Panc1 (cell line): ENCODE data around the gene KCNQ1. TPM values are rescaled to one million over a fixed set of nuclear protein-coding genes. Genes with fewer than 3 reads are reported as not detected.

Experiments
- ATAC-seq: fragments of 200-7000 bp; cut with Tn5 transposase; 2 replicates; pipeline ENCODE4 v1.9.1; 2020; ENCODE audit warnings: mild to moderate bottlenecking, moderate library complexity
- BruUV-seq: library from RNA; stranded (reverse); fragments of 400-500 nt; replicated peaks from 2 replicates; lab custom pipeline; 2021; lab: Mats Ljungman, UMichigan
- CTCF ChIA-PET: fragments of 300-600 bp; sonication (Branson Sonifier 250); formaldehyde crosslinking; loops from one replicate; lab custom pipeline; 2022; ENCODE audit warnings: antibody characterized with exemption; lab: Charles Lee
- POLR2A ChIA-PET: fragments of 300-600 bp; sonication (Branson Sonifier 250); formaldehyde crosslinking; loops from one replicate; lab custom pipeline; 2022; ENCODE audit warnings: antibody characterized with exemption; lab: Charles Lee
- DNase-seq: peaks from one replicate; pipeline ENCODE4 v3.0.0-alpha.2; 2010; ENCODE audit warnings: low read depth, low spot score
- H3K27ac ChIP-seq: 2 replicates; pipeline ENCODE4 v1.5.1; 2011; ENCODE audit warnings: mild to moderate bottlenecking, low read length, inconsistent platforms
- H3K27me3 ChIP-seq: fragments of 200-500 bp; sonication (Bioruptor generic); 2 replicates; pipeline ENCODE4 v1.6.0; 2014; ENCODE audit warnings: low read length, inconsistent platforms; ENCODE audit not compliant: control insufficient read depth, insufficient read depth
- H3K36me3 ChIP-seq: fragments of 200-500 bp; sonication (Bioruptor generic); 2 replicates; pipeline ENCODE4 v1.5.1; 2014; ENCODE audit warnings: inconsistent platforms, mild to moderate bottlenecking, low read length, moderate library complexity; ENCODE audit not compliant: control insufficient read depth, insufficient read depth
- H3K4me1 ChIP-seq: 2 replicates; pipeline ENCODE4 v1.5.1; 2011; ENCODE audit warnings: inconsistent platforms, mild to moderate bottlenecking, low read length, moderate library complexity; ENCODE audit not compliant: control insufficient read depth, insufficient read depth
- H3K4me3 ChIP-seq, 2 experiments: 2 replicates each; pipeline ENCODE4 v1.5.1; 2011 to 2012; ENCODE audit warnings: low read depth in 2 of 2, low read length in 2 of 2, mild to moderate bottlenecking in 2 of 2, inconsistent platforms in 1 of 2, moderate library complexity in 1 of 2
- H3K9me3 ChIP-seq: fragments of 200-500 bp; sonication (Bioruptor generic); 2 replicates; pipeline ENCODE4 v1.5.1; 2014; ENCODE audit warnings: low read depth, mild to moderate bottlenecking, inconsistent platforms, low read length, moderate library complexity; ENCODE audit not compliant: control insufficient read depth, insufficient read depth
- CTCF ChIP-seq: fragments of 450-650 bp; IDR thresholded peaks from 2 replicates; pipeline ENCODE4 v1.5.1; 2017; ENCODE audit warnings: mild to moderate bottlenecking
- POLR2AphosphoS5 ChIP-seq: IDR thresholded peaks from 2 replicates; pipeline ENCODE4 v1.6.1; 2012; ENCODE audit warnings: mild to moderate bottlenecking, low read depth, low read length, moderate library complexity
- SIN3A ChIP-seq: IDR thresholded peaks from 2 replicates; pipeline ENCODE4 v1.6.1; 2012; ENCODE audit warnings: low read depth, mild to moderate bottlenecking, low read length, moderate library complexity, borderline replicate concordance; ENCODE audit not compliant: insufficient read depth
- TCF7L2 ChIP-seq: IDR thresholded peaks from 2 replicates; pipeline ENCODE4 v1.6.1; 2011; ENCODE audit warnings: mild to moderate bottlenecking, low read depth, low read length, inconsistent platforms
- in situ Hi-C: cut with HindIII; loops from 2 replicates; pipeline ENCODE4 v1.10.0; 2016; ENCODE audit warnings: low sequenced_read_pairs, low pct_unique_long_range_greater_than_20kb
- intact Hi-C: fragments of 100-400 bp; cut with micrococcal nuclease; formaldehyde crosslinking; loops from one replicate; pipeline ENCODE4 v1.10.0; 2022; ENCODE audit not compliant: unreplicated experiment
- total RNA-seq: library from RNA; stranded (reverse); gene quantifications from one replicate; pipeline ENCODE4 v1.2.1, GENCODE V29; 2021; ENCODE audit not compliant: unreplicated experiment
- TF ChIP-seq, protein P1 (sequence below), 2 experiments: IDR thresholded peaks; 2 replicates each; pipeline ENCODE4 v1.6.1; 2011 to 2012; ENCODE audit warnings: low read depth in 2 of 2, control low read depth in 1 of 2, low read length in 1 of 2, mild to moderate bottlenecking in 1 of 2, moderate library complexity in 1 of 2; ENCODE audit not compliant: insufficient read depth in 1 of 2

KCNQ1 gene
- total RNA-seq, 1 experiment from 2014 or later = 1.0 TPM

GRCh38 chr11:2540223-2540991 lies 95.6 kb downstream of the KCNQ1 start:
- intact Hi-C loops = loop anchor here (10.0 kb wide), 1 partner anchor 154 kb away; the partner anchor contains the start of gene KCNQ1OT1
- no TSS peak for BruUV-seq

GRCh38 chr11:2540992-2541680 lies 96.3 kb downstream of the KCNQ1 start:
- no TSS peak for BruUV-seq
- DNase-seq (no peak), ATAC-seq (no peak)
- Histone ChIP-seq H3K9me3 (no peaks in the 10 kb centered on the region), H3K4me3 (no peak overlapping the region), H3K27me3 (peaks cover 3% of the 10 kb centered on the region; the same call in 1 of the 2 replicates), H3K27ac (no peak overlapping the region), H3K36me3 (no peaks in the 10 kb centered on the region), H3K4me1 (no peaks in the 10 kb centered on the region)
- TF ChIP-seq SIN3A = no peak
- TF ChIP-seq, protein P1, sequence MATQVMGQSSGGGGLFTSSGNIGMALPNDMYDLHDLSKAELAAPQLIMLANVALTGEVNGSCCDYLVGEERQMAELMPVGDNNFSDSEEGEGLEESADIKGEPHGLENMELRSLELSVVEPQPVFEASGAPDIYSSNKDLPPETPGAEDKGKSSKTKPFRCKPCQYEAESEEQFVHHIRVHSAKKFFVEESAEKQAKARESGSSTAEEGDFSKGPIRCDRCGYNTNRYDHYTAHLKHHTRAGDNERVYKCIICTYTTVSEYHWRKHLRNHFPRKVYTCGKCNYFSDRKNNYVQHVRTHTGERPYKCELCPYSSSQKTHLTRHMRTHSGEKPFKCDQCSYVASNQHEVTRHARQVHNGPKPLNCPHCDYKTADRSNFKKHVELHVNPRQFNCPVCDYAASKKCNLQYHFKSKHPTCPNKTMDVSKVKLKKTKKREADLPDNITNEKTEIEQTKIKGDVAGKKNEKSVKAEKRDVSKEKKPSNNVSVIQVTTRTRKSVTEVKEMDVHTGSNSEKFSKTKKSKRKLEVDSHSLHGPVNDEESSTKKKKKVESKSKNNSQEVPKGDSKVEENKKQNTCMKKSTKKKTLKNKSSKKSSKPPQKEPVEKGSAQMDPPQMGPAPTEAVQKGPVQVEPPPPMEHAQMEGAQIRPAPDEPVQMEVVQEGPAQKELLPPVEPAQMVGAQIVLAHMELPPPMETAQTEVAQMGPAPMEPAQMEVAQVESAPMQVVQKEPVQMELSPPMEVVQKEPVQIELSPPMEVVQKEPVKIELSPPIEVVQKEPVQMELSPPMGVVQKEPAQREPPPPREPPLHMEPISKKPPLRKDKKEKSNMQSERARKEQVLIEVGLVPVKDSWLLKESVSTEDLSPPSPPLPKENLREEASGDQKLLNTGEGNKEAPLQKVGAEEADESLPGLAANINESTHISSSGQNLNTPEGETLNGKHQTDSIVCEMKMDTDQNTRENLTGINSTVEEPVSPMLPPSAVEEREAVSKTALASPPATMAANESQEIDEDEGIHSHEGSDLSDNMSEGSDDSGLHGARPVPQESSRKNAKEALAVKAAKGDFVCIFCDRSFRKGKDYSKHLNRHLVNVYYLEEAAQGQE (IDR thresholded peaks at IDR 0.05; ENCODE audit: insufficient read depth in 1 of 2, low read depth in 2 of 2, low read length in 1 of 2) = no peak
- TF ChIP-seq TCF7L2 = no peak
- TF ChIP-seq CTCF = no peak
- TF ChIP-seq POLR2AphosphoS5 = no peak
- ChIA-PET CTCF (no interaction called here), POLR2A (no interaction called here)
- in situ Hi-C loops = no loop called here
- intact Hi-C loops = loop anchor here (10.0 kb wide), 1 partner anchor 154 kb away; the partner anchor contains the start of gene KCNQ1OT1

More at GRCh38 chr11:2540223-2540991, 95.6 kb downstream of the KCNQ1 start:
- ATAC-seq (no peak), DNase-seq (no peak)
- Histone ChIP-seq H3K9me3 (no peaks in the 10 kb centered on the region), H3K4me3 (no peak overlapping the region), H3K27me3 (peaks cover 3% of the 10 kb centered on the region; the same call in 1 of the 2 replicates), H3K27ac (no peak overlapping the region), H3K4me1 (no peaks in the 10 kb centered on the region), H3K36me3 (no peaks in the 10 kb centered on the region)
- ChIA-PET POLR2A (no interaction called here), CTCF (interaction anchor here (0.5 kb wide), 1 partner anchor 562 kb away, joined by 3 read pairs; no protein-coding TSS in a partner anchor)
- TF ChIP-seq SIN3A = no peak
- TF ChIP-seq, protein P1 (IDR thresholded peaks at IDR 0.05; ENCODE audit: insufficient read depth in 1 of 2, low read depth in 2 of 2, low read length in 1 of 2) = no peak
- no peak for TF ChIP-seq POLR2AphosphoS5
- no peak for TF ChIP-seq TCF7L2
- TF ChIP-seq CTCF = no peak
- in situ Hi-C loops = no loop called here
